Measurements from ENCODE around the gene NUCB1.
"Not testable (repeated sequence)": the region's sequence is repeated elsewhere in the genome, so short reads cannot be mapped to it uniquely, and the experiment has no call there.

Gene NUCB1

DNA sequence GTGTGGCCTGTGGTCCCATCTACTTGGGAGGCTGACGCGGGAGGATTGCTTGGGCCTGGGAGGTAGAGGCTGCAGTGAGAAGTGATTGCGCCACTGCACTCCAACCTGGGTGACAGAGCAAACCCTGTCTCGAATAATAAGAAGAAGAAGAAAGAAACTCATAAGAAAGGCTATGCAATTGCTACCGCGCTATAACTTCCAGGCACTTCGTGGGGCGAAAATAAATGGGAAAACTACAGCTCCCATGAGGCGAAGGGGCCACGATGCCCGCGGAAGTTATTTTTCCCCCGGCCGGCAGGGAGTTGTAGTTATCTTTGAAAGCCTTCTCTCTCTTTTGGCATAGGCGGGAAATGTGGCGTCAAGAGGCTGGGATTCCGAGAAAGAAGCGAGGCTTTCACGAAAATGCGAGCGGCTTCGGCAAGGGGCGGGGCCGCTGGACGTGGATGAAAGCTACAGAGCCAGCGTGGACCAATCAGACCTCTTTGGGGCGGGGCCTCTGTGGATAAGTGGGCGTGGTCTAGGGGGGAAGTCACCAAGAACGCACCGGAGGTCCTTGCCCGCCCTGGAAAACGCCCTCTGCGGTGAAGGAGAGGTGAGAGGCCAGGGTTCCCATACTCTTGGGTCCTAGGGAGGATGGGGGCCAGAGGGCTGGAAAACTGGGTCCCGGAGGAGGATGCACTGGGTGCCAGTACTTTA lies at the start of gene NUCB1:
TSS of gene NUCB1 (plus strand) at position 532 of the 696 bp plus-strand sequence. CDS start 485 bp downstream, outside the sequence.
- peak; percentile 96 to 99 (median 96) for DNase-seq

DNA sequence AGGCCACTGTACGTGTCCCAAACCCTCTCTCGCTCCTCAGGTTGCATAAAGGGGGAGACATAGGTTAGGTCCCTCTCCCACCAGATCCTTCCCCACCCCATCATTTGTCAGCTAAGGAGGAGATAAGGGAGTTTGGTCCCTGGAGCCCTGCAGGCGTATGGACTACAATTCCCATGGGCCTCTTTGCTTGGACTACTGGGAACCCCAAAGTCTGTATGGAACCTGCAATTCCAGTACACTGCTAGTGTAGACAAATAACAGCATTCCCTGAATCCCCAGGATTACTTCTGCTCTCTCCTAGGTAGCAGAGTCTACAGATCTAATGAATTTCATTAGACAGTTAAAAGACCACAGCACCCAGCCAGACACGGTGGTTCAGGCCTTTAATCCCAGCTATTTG lies 47.8 kb upstream of the NUCB1 start:
- DNase-seq = no peak

DNA sequence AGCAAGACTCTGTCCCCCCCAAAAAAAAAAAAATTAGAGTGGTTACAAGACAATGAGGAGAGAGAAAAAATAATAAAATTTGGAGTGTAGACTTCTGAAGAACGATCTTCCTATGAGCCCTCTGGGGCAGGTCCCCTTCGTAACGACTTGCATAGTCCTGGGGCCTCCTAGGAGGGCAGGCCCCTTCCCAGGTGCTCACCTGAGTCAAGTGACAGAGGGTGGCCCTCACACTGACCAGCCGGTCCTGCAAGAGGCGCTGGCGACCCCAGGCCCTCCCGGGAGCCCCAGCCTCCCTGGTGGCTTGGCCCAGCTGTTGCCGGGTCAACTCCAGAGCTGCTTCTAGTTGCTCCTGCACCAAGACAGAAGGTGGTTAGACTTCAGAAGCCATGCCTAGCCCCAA lies 46.6 kb upstream of the NUCB1 start:
- DNase-seq = no peak

DNA sequence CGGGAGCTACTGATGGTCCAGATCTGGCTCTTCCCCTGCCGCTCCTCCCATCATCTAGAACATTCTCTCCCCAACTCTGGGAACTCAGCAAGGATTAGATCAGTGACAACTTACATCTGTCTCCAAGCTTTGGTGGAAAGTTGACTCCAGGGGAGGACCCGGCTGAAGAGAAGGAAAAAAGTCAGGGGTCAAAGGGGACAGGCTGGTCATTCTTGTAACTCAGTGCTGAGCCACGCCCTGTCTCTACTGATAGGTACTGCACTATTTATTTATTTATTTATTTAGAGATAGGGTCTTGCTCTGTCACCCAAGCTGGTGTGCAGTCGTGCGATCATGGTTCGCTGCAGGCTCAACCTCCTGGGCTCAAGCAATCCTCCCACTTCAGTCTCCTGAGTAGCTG lies 46.0 kb upstream of the NUCB1 start:
- DNase-seq = no peak

DNA sequence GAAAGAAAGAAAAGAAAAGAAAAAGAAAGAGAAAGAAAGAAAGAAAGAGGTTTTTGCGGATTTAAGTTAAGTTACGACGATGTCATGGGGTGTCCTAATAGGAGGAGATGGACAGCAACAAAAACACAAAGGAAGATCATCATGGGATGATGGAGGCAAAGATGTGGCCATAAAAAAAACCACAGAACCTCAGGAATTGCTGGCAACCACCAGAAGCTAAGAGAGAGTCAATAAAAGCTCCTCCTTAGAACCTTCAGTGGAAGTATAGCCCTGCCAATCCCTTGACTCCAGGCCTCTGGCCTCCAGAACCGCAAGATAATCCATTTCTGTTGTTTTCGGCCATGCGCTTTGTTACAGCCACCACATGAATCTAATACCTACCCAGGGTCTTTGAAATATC lies 43.2 kb upstream of the NUCB1 start:
- DNase-seq = no peak

DNA sequence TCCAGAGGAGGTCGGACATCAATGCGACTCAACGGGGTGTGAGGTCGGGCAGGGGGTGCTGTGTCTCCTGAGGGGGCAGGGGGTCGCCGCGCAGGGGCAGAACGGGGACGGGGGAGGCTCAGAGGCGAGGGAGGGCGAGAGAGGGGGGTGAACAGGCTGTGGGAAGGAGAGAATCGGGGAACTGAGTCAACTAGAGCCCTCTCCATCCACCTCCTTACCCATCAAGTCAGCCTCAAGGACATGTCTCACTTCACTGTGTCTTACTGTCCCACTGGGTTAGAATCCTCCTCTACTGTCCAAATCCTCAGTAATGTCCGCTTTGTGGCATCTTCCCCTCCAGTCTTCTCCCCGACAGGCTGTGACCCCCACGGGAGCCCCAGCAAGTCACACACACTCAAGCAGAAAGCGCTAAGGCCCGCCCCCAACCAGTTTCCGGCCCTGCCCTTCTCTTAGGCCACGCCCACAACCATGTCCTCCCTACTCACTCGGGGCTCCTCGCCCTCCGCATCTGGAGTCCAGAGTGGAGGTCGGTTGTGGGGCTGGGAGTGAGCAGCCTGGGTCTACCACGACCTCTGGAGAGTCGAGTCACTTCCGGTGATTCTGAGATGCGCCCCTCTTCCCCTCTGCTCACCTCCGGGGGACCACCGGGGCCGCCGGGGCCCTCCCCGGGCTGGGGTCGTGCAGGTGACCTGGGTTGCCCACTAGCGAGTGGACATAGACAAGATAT lies 41.0 kb upstream of the NUCB1 start:
- peak; percentile 62 to 84 (median 76) for DNase-seq

DNA sequence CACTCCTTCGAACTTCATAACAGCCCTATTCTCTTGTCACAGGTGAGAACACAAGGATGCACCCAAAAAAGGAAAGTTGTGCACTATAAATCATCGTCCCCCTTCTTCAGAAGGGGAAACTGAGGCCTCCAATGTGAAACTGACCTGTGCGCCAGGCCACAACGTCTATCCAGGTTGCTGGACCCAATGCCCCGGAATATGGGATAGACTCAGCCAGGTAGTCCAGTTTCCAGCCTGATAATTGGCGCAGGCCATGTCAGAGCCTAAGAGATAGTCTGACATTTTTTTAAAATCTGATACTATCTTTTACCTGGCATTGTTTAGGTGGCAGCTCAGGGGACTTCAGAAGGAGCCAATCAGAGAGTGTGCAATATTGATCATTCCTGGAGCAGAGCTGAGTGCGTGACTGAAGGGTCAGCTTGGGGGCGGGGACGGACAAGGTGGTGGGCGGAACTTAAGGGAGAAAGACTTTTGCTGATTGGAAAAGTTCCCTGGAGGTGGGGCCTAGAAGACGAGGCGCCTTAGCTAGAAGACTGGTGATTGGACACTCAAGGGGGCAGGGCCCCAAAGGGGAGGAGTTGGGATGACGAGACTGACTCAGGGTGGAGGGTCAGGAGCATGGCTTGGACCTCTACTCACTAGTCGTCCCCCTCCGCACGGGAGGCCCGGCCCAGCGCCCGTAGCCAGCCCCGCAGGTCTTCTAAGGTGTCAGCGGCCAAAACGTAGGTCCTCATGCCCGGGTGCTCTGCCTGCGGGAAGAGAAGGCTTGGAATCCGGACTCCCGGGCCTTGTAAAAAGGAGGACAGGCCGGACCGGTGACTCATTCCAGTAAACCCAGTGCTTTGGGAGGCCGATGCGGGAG lies 40.2 kb upstream of the NUCB1 start:
- no peak for DNase-seq

DNA sequence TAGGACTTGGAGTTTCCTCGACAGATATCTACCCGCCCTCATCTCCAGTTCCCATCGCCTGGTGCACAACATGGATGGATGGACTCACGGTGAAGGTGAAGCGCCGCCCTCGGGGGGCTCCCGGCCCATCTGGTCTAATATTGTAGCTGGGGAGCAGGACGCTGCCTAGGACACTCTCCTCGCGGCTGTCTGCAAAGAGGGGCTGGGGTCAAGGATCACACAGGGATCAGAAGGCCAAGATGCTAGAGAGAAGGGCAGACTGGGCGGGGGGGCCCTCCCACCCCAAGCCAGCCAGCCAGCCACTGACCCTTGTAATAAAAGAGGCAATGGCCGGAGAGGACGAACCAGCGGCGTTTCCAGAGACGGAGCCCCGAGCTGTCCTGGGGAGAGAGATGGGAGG lies 38.8 kb upstream of the NUCB1 start:
- no peak for DNase-seq

DNA sequence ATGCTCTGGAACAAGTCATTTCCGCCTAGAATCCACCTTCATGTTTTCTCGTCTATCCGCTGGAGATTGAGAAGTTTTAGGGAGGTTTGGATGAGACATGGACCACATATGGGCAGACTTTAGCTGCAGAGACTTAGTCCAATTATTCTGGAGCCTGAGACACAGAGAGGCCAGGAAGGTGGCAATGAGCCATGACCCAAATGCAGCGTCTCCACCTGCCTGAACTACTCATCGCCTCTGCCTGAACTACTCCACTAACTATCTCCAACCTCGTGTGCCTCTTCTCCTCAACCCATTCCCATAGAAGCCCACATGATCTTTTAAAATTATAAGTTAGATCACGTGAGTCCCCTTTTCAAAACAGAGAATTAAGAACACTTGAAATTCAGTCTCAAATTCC lies 37.3 kb upstream of the NUCB1 start:
- DNase-seq = no peak

DNA sequence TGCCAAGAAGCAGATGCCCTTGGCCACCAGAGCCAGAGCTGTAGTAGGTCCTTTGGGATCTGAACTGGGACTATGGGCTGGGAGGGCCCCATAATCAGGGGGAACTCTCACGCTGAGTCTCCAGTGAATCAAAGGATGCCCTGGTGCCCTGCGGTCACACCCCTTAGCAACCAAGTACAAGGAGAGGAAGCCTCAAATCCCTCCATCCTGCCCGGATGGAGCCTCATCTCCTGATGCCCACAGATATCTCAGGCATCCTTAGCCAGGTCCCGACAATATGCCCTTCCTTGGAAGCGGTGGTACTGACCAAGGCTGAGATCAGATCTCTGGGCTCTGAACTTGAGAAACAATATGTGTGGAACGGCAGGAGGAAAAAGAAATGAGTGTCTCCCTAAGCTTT lies 33.4 kb upstream of the NUCB1 start:
- DNase-seq = no peak

DNA sequence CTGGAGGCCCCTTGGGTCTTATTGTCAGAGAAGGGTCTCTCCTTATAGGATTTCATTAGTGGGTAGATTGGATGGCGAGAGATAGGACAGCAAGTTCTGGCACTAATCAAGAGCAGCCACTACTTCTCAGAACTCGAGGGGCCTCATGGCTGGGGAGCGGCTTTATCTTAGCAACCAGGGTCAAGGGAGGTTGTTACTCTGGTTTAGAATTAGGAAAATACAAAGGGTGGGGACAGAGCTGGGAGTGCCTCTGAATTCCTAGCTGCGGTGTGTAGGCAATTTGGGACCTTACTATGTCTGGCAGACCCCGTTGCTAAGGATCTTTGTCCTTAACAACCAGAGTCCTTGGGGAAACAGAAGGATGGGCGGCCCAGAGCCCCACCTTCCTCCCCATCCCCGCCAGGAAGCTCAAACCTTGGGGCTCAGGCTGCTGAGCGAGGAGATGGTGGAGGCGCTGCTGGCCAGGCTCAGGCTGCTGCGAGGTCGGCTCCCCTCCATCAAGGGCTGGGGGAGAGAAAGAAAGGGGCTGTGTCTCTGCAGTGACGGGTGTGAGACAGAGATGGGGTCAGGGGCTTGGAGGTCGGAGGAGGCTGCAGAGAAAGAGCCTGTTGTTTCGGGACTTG lies 32.9 kb upstream of the NUCB1 start:
- DNase-seq = no peak

DNA sequence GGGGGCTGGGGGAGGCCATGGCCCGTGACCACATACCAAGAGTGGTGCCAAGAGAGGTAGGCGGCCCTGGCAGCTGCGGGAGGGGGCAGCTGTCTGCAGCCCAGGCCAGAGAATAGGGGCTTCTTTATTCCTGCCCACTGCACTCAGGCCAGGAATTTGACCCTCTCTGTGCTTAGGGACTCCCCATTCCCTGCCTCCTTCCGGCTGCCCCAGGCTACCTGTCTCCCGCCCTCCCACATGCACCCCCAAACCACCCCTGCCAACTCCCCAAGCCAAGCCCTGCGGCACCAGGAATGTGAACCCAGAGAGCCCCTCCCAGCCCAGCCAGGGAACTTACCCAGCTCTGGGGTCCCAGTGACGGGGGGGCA lies 32.4 kb upstream of the NUCB1 start:
- no peak for DNase-seq

DNA sequence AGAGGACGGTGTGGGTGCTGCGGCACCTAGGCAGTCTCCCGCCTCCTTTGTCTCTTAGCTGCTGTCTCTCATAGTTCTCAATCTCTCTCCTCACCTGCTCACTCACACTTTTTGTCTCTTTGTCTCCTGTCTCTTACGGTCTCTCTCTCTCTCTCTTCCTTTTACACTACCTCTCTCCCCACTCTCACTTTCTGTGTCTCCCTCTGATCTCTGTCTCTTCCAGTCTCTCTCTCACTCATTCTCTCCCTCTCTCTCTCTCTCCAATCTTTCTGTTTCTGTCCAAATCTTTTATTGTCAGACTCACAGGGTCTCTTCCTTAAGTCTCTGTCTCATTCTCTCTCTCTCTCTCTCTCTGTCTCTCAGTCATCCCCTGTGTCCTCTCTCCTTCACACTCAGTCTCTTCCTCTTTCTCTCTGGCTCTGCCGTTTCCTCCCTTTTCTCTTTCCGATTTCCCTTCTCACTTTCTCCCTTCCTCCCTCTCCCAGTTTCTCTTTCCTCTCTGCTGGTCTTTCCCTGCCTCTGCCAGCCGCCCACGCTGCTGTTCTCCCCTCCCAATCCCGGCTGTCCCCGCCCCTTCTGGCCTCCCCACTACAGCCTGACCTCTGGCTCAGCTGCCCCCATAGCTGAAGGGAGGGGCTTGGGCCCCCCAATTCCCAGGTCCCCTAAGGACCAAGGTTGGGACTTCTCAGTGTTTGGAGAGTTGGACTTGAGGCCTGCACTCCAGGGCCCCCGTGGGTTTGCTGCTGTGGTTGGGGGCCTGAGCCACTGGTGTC lies 31.8 kb upstream of the NUCB1 start, which contains the start of gene PLEKHA4:
TSS of gene PLEKHA4 (minus strand) at position 504 of the 773 bp plus-strand sequence. CDS start 997 bp downstream, outside the sequence.
- DNase-seq = no peak

DNA sequence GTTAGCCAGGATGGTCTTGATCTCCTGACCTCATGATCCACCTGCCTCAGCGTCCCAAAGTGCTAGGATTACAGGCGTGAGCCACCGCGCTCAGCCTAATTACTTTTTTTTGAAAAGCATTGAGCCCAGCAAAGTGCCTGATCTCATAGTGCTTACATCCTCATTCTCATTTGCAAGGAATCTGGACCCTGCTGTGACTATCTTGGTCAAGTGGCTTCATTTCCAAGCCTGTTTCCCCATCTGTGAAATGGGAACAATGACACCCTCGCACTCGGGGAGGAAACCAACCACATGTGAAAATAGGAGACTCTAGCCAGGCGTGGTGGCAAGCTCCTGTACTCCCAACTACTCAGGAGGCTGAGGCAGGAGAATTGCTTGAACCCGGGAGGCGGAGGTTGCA lies 30.1 kb upstream of the NUCB1 start:
- no peak for DNase-seq

DNA sequence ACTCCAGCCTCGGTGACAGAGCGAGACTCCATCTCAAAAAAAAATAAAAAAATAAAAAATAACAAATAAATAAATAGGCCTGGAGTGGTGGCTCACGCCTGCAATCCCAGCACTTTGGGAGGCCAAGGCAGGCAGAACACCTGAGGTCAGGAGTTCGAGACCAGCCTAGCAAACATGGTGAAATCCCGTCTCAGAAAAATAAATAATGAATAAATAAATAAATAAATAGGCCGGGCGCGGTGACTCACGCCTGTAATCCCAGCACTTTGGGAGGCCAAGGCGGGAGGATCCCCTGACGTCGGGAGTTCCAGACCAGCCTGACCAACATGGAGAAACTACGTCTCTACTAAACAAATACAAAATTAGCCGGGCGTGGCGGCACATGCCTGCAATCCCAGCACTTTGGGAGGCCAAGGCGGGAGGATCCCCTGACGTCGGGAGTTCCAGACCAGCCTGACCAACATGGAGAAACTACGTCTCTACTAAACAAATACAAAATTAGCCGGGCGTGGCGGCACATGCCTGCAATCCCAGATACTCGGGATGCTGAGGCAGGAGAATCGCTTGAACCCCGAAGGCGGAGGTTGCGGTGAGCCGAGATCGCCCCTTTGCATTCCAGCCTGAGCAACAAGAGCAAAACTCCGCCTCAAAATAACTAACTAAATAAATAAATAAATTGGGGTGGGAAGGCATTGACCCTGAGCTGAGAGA lies 28.5 kb upstream of the NUCB1 start:
- DNase-seq = not testable (repeated sequence)

DNA sequence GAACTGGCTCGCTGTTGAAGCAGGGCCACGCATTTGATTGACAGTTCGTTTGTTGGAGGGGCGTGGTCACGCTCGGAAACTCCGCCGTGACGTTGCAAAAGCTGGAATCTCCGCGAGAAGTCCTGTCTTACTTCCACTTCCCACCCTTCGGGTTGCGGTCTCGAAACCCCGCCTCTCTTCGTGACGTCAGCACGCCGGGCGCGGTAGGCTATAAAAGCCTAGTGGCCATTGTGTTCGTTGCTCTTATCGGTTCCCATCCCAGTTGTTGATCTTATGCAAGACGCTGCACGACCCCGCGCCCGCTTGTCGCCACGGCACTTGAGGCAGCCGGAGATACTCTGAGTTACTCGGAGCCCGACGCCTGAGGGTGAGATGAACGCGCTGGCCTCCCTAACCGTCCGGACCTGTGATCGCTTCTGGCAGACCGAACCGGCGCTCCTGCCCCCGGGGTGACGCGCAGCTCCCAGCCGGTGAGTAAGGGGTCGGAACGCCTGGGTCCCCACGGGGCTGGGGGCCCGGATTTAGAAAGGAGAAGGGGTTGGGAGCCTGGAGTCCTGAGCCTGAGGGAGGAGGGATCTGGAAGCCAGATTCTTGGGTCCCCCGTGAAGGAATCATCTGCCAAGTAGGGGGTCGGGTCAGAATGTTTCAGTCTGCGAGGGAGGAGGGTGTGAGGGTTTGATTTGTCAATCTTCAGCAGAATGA lies 27.8 kb upstream of the NUCB1 start, which contains the start of gene PPP1R15A:
TSS of gene PPP1R15A (plus strand) at position 240 of the 702 bp plus-strand sequence. CDS start 813 bp downstream, outside the sequence.
- DNase-seq = peak; percentile 95 to 98 (median 98)

DNA sequence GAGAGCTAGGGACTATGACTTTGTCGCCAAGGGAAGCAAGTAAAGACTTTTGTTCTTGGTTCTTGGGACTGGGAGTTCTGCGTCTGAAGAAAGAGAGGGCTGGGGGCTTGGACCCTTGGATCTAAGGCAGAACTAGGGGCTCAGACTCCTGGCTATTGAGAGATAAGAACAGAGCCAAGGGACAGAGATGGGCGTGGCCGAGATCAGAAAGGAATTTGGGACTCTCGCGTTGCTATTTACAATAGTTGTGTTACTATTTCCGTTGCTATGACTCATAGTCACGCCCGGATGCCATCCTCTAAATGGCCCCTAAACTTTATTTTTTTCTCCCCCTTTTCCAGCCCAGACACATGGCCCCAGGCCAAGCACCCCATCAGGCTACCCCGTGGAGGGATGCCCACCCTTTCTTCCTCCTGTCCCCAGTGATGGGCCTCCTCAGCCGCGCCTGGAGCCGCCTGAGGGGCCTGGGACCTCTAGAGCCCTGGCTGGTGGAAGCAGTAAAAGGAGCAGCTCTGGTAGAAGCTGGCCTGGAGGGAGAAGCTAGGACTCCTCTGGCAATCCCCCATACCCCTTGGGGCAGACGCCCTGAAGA lies 27.1 kb upstream of the NUCB1 start:
- DNase-seq = peak; percentile 61 to 85 (median 78)

DNA sequence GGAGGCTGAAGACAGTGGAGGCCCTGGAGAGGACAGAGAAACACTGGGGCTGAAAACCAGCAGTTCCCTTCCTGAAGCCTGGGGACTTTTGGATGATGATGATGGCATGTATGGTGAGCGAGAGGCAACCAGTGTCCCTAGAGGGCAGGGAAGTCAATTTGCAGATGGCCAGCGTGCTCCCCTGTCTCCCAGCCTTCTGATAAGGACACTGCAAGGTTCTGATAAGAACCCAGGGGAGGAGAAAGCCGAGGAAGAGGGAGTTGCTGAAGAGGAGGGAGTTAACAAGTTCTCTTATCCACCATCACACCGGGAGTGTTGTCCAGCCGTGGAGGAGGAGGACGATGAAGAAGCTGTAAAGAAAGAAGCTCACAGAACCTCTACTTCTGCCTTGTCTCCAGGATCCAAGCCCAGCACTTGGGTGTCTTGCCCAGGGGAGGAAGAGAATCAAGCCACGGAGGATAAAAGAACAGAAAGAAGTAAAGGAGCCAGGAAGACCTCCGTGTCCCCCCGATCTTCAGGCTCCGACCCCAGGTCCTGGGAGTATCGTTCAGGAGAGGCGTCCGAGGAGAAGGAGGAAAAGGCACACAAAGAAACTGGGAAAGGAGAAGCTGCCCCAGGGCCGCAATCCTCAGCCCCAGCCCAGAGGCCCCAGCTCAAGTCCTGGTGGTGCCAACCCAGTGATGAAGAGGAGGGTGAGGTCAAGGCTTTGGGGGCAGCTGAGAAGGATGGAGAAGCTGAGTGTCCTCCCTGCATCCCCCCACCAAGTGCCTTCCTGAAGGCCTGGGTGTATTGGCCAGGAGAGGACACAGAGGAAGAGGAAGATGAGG lies 26.4 kb upstream of the NUCB1 start:
- peak in 2 of 6 experiments; percentile 43 to 45 for DNase-seq
